K562 (cell line): ENCODE measurements around the gene KIAA1958. TPM values are rescaled to one million over a fixed set of nuclear protein-coding genes. Genes with fewer than 3 reads are reported as not detected.
A peak's percentile ranks its signal among the peaks of the same experiment; 100 is the strongest.

Source experiments
- ATF6 ChIP-seq: sonication (generic); formaldehyde crosslinking; IDR thresholded peaks from 2 replicates; pipeline ENCODE4 v1.4.0; 2020; ENCODE audit warnings: mild to moderate bottlenecking, missing genetic modification reagents
- CTBP1 ChIP-seq: fragments of 450-650 bp; IDR thresholded peaks from 2 replicates; pipeline ENCODE4 v1.6.1; 2016; ENCODE audit warnings: borderline replicate concordance
- HDAC8 ChIP-seq: fragments of 450-650 bp; IDR thresholded peaks from 2 replicates; pipeline ENCODE4 v1.6.1; 2016; ENCODE audit warnings: mild to moderate bottlenecking, missing genetic modification characterization, moderate library complexity, missing compliant biosample characterization
- HOMEZ ChIP-seq: fragments of 250-450 bp; sonication (Bioruptor Pico); IDR thresholded peaks from 2 replicates; pipeline ENCODE4 v1.4.0; 2020; ENCODE audit warnings: mild to moderate bottlenecking, moderate library complexity
- IFI16 ChIP-seq: fragments of 250-450 bp; sonication (Bioruptor Pico); IDR thresholded peaks from 2 replicates; pipeline ENCODE4 v2.1.2; 2022; ENCODE audit warnings: mild to moderate bottlenecking, inconsistent platforms
- NELFE ChIP-seq: IDR thresholded peaks from 2 replicates; pipeline ENCODE4 v1.6.1; 2011; ENCODE audit warnings: mild to moderate bottlenecking; ENCODE audit not compliant: insufficient read depth, insufficient read length
- NEUROD1 ChIP-seq: fragments of 150-350 bp; IDR thresholded peaks from 2 replicates; pipeline ENCODE4 v1.6.1; 2014; ENCODE audit warnings: borderline replicate concordance, low read length, low read depth; ENCODE audit not compliant: partially characterized antibody
- OTX1 ChIP-seq: fragments of 450-650 bp; formaldehyde crosslinking; IDR thresholded peaks from 2 replicates; pipeline ENCODE4 v1.4.0; 2022; ENCODE audit warnings: mild to moderate bottlenecking
- RAD21 ChIP-seq, 2 experiments: fragments of 250-450 bp in 1 of 2; fragments of 450-650 bp in 1 of 2; sonication (Bioruptor Pico) in 1 of 2; formaldehyde crosslinking in 1 of 2; IDR thresholded peaks in 1 of 2; conservative IDR thresholded peaks in 1 of 2; 2 replicates each; pipeline versions ENCODE4 v1.4.0 to v1.8.0; 2020 to 2022; ENCODE audit warnings: mild to moderate bottlenecking in 2 of 2, moderate library complexity in 1 of 2
- SIN3B ChIP-seq: fragments of 450-650 bp; IDR thresholded peaks from 2 replicates; pipeline ENCODE4 v1.6.1; 2017; ENCODE audit warnings: low read depth, mild to moderate bottlenecking, moderate library complexity
- SP1 ChIP-seq: sonication (generic); formaldehyde crosslinking; IDR thresholded peaks from 2 replicates; pipeline ENCODE4 v1.8.1; 2022; ENCODE audit warnings: mild to moderate bottlenecking, missing genetic modification reagents
- THAP12 ChIP-seq: fragments of 250-450 bp; sonication (Bioruptor Pico); IDR thresholded peaks from 2 replicates; pipeline ENCODE4 v1.9.0; 2021; ENCODE audit warnings: mild to moderate bottlenecking, inconsistent platforms
- ZBTB7A ChIP-seq: IDR thresholded peaks from 2 replicates; pipeline ENCODE4 v1.6.1; 2011; ENCODE audit warnings: low read depth, mild to moderate bottlenecking, low read length, moderate library complexity, borderline replicate concordance; ENCODE audit not compliant: control insufficient read depth
- ZNF143 ChIP-seq: sonication (generic); formaldehyde crosslinking; IDR thresholded peaks from 2 replicates; pipeline ENCODE4 v1.9.0; 2022; ENCODE audit warnings: mild to moderate bottlenecking, missing genetic modification reagents
- ZNF23 ChIP-seq: fragments of 250-450 bp; sonication (Bioruptor Pico); IDR thresholded peaks from 2 replicates; pipeline ENCODE4 v1.4.0; 2020; ENCODE audit warnings: mild to moderate bottlenecking
- ZNF444 ChIP-seq: fragments of 250-450 bp; sonication (Bioruptor Pico); IDR thresholded peaks from 2 replicates; pipeline ENCODE4 v1.4.0; 2020; ENCODE audit warnings: mild to moderate bottlenecking, moderate library complexity
- ZSCAN29 ChIP-seq: fragments of 450-650 bp; IDR thresholded peaks from 2 replicates; pipeline ENCODE4 v1.6.1; 2017
- polyA plus RNA-seq, 8 experiments: library from polyadenylated mRNA; depleted of rRNA in 4 of 8; stranded (reverse) in 5 of 8; unstranded in 3 of 8; fragments of >200 nt; fragmentation: Nextera tagmentation in 2 of 8; fragmentation: Illumina TruSeq in 1 of 8; extraction: Ambion mirVana in 2 of 8; extraction: Trizol in 1 of 8; gene quantifications; 2 replicates each; pipeline versions ENCODE4 v1.2.1 to v1.2.3, GENCODE V29; 2011 to 2014; ENCODE audit warnings: inconsistent platforms in 1 of 8, missing spikeins in 1 of 8
- total RNA-seq, 7 experiments: library from RNA; depleted of rRNA in 6 of 7; stranded (reverse); fragments of >200 nt in 6 of 7; fragmentation: Illumina TruSeq in 2 of 7; extraction: Trizol in 2 of 7; gene quantifications; 2 replicates each; pipeline versions ENCODE4 v1.2.1 to v1.2.3, GENCODE V29; 2011 to 2021; ENCODE audit warnings: low replicate concordance in 1 of 7

KIAA1958 gene
- total and polyA plus RNA-seq, 9 of the 15 experiments (the other 6 are each of a cell fraction or from before 2014, with no cell fraction given): 1.1 to 16.0 (median 10.1) TPM

DNA sequence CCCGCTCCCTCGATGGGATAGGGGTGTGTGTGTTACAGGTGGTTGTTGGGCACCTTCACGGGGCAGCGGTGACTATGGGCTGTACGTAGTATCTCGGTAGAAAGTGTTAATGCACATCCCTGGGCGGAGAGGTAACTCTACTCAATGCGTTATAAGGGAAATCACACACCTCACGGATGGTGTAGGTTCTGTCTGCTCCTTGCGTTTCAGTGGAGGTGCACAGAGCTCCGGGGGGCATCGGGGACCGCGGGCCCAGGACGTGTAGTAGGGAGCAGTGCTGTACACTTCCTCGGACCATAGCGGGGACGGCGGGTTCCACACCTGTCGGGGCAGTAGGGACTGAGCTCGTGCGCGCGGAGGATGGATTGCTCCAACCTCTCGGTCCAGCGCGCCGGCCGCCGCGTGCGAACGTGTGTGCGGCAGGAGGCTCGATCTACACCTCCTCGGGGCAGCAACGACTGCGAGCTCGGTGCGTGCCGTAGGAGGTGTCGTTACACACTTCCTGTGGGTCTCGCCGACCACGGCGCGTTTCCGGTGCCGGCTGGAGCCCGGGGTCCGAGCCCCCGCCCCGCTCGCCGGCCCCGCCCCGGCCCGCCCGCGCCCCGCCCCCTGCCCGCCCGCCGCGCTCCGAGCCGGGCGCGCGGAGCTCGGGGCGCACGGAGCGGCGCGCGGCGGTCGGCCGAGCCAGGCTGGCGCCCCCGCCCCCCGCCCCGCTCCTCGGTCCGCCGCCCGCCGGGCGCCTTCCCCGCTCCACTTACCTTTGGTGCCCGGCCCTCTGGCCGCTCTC lies at the start of gene KIAA1958 (continued):
- TF ChIP-seq ZNF143: peak; percentile 60; the same call in 1 of the 2 replicates
- no peak for TF ChIP-seq NEUROD1
- TF ChIP-seq ZSCAN29: peak; percentile 89
- TF ChIP-seq NELFE: no peak
- peak; percentile 66; the same call in 1 of the 2 replicates for TF ChIP-seq SIN3B
- peak; percentile 93 for TF ChIP-seq CTBP1
- peak; percentile 71; the same call in 1 of the 2 replicates for TF ChIP-seq HDAC8
- TF ChIP-seq ZBTB7A: peak; percentile 83; the same call in 1 of the 2 replicates
- peak; percentile 99 for TF ChIP-seq ATF6 (CRISPR knock-in tag)
- no peak for TF ChIP-seq ZNF444 (CRISPR knock-in tag)
- peak; percentile 89 for TF ChIP-seq THAP12 (CRISPR knock-in tag)
- no peak for TF ChIP-seq IFI16 (CRISPR knock-in tag)
- peak; percentile 30; the same call in 1 of the 2 replicates for TF ChIP-seq HOMEZ
- peak; percentile 52; the same call in 1 of the 2 replicates for TF ChIP-seq ZNF23 (CRISPR knock-in tag)
- peak; percentile 71 for TF ChIP-seq SP1 (CRISPR knock-in tag)
- TF ChIP-seq RAD21 (CRISPR knock-in tag; conservative IDR thresholded peaks at IDR 0.05 in 1 of 2, IDR thresholded peaks at IDR 0.05 in 1 of 2): peak in 1 of 2 experiments; percentile 20; a peak in 2 of 4 replicates
- TF ChIP-seq OTX1 (CRISPR knock-in tag): peak; percentile 68; the same call in 1 of the 2 replicates
